DND-41 (cell line): ENCODE results near the gene DENND1A.

ENCODE experiments used
- ATAC-seq: fragments of 200-7000 bp; cut with Tn5 transposase; 3 replicates; pipeline ENCODE4 v1.9.1; 2021; ENCODE audit warnings: low read depth; ENCODE audit not compliant: insufficient read depth
- DNase-seq: peaks from one replicate; pipeline ENCODE4 v3.0.0-alpha.2; 2020
- H2AFZ ChIP-seq: 2 replicates; pipeline ENCODE4 v1.6.0; 2012; ENCODE audit warnings: low read depth, low read length
- H3K27ac ChIP-seq: 2 replicates; pipeline ENCODE4 v1.5.1; 2012; ENCODE audit warnings: low read length, inconsistent platforms
- H3K27me3 ChIP-seq: fragments of 200-600 bp; sonication (generic); 2 replicates; pipeline ENCODE4 v1.6.0; 2012; ENCODE audit warnings: low read length, mild to moderate bottlenecking, inconsistent platforms; ENCODE audit not compliant: insufficient read depth, poor library complexity
- H3K36me3 ChIP-seq: 2 replicates; pipeline ENCODE4 v1.5.1; 2012; ENCODE audit warnings: low read length, inconsistent platforms; ENCODE audit not compliant: insufficient read depth
- H3K4me1 ChIP-seq: 2 replicates; pipeline ENCODE4 v1.5.1; 2012; ENCODE audit warnings: mild to moderate bottlenecking, low read length; ENCODE audit not compliant: insufficient read depth
- H3K4me2 ChIP-seq: 2 replicates; pipeline ENCODE4 v1.6.0; 2012; ENCODE audit warnings: mild to moderate bottlenecking, moderate library complexity, low read length, inconsistent platforms; ENCODE audit not compliant: insufficient read depth
- H3K4me3 ChIP-seq, 2 experiments: fragments of 200-600 bp in 1 of 2; shearing (Covaris generic) in 1 of 2; 2 replicates each; pipeline ENCODE4 v1.5.1; 2012 to 2016; ENCODE audit warnings: inconsistent platforms in 2 of 2, low read length in 2 of 2, mild to moderate bottlenecking in 2 of 2, low read depth in 1 of 2, moderate library complexity in 1 of 2
- H3K79me2 ChIP-seq: 2 replicates; pipeline ENCODE4 v1.6.0; 2012; ENCODE audit warnings: low read length, inconsistent platforms; ENCODE audit not compliant: insufficient read depth
- H3K9ac ChIP-seq: 2 replicates; pipeline ENCODE4 v1.6.0; 2012; ENCODE audit warnings: low read depth, mild to moderate bottlenecking, inconsistent platforms, low read length, moderate library complexity
- H3K9me3 ChIP-seq: 2 replicates; pipeline ENCODE4 v1.5.1; 2012; ENCODE audit warnings: low read length, moderate library complexity, mild to moderate bottlenecking, inconsistent platforms; ENCODE audit not compliant: insufficient read depth, severe bottlenecking
- H4K20me1 ChIP-seq: 2 replicates; pipeline ENCODE4 v1.6.0; 2012; ENCODE audit warnings: low read length; ENCODE audit not compliant: insufficient read depth
- CTCF ChIP-seq: IDR thresholded peaks from 2 replicates; pipeline ENCODE4 v1.5.1; 2012; ENCODE audit warnings: borderline replicate concordance, low read length, moderate library complexity, mild to moderate bottlenecking; ENCODE audit not compliant: poor library complexity, severe bottlenecking; ENCODE audit errors: extremely low read depth
- EZH2 ChIP-seq: IDR thresholded peaks from 3 replicates; pipeline ENCODE4 v1.6.1; 2012; ENCODE audit warnings: borderline replicate concordance, low read depth, mild to moderate bottlenecking, moderate library complexity, low read length, inconsistent platforms; ENCODE audit not compliant: severe bottlenecking

The DENND1A gene

GRCh38 chr9:123378956-123379660 lies 550.8 kb downstream of the DENND1A start:
- DNase-seq, result no peak
- Histone ChIP-seq H3K9me3 (no peaks in the 10 kb centered on the region), H3K4me3 (no peak overlapping the region), H2AFZ (no peak overlapping the region), H3K4me2 (no peak overlapping the region), H3K4me1 (peaks cover 13% of the 10 kb centered on the region), H3K27ac (no peak overlapping the region), H3K9ac (no peak overlapping the region), H4K20me1 (no peaks in the 10 kb centered on the region), H3K36me3 (no peaks in the 10 kb centered on the region), H3K27me3 (no peaks in the 10 kb centered on the region), H3K79me2 (no peaks in the 10 kb centered on the region)
- TF ChIP-seq CTCF, result no peak
- TF ChIP-seq EZH2, result no peak
- no peak for ATAC-seq

- H3K4me2 ChIP-seq, result no peak overlapping the region
- H3K4me1 ChIP-seq, result peaks cover 13% of the 10 kb centered on the region
- no peak overlapping the region for H3K27ac ChIP-seq
Observed at GRCh38 chr9:123378025-123378424, 551.9 kb downstream of the DENND1A start.

GRCh38 chr9:123377211-123377971 lies 552.5 kb downstream of the DENND1A start:
- Histone ChIP-seq H2AFZ (no peak overlapping the region), H3K4me3 (no peak overlapping the region), H3K4me2 (no peak overlapping the region), H4K20me1 (no peaks in the 10 kb centered on the region), H3K9me3 (no peaks in the 10 kb centered on the region), H3K27me3 (no peaks in the 10 kb centered on the region), H3K27ac (no peak overlapping the region), H3K79me2 (no peaks in the 10 kb centered on the region), H3K9ac (no peak overlapping the region), H3K4me1 (peaks cover 13% of the 10 kb centered on the region), H3K36me3 (no peaks in the 10 kb centered on the region)
- no peak for DNase-seq
- TF ChIP-seq CTCF, result no peak
- TF ChIP-seq EZH2, result no peak
- no peak for ATAC-seq

More at GRCh38 chr9:123378025-123378424, 551.9 kb downstream of the DENND1A start:
- TF ChIP-seq CTCF, result no peak
- TF ChIP-seq EZH2, result no peak
- no peaks in the 10 kb centered on the region for H3K9me3 ChIP-seq
- no peak overlapping the region for H3K4me3 ChIP-seq
- ATAC-seq (no peak), DNase-seq (no peak)
- no peaks in the 10 kb centered on the region for H3K79me2 ChIP-seq
- H3K9ac ChIP-seq, result no peak overlapping the region
- H4K20me1 ChIP-seq, result no peaks in the 10 kb centered on the region
- no peak overlapping the region for H2AFZ ChIP-seq
- no peaks in the 10 kb centered on the region for H3K36me3 ChIP-seq
- H3K27me3 ChIP-seq, result no peaks in the 10 kb centered on the region
